H9 (cell line): ENCODE data around the gene NFYC. TPM values are rescaled to one million over a fixed set of nuclear protein-coding genes. Genes with fewer than 3 reads are reported as not detected.

Source experiments
- DNase-seq: peaks from one replicate; pipeline ENCODE4 v3.0.0-alpha.2; 2017
- H2AFZ ChIP-seq: one replicate; pipeline ENCODE4 v1.6.1; 2013; ENCODE audit warnings: mild to moderate bottlenecking, low read length, control low read depth, moderate library complexity
- H2AK5ac ChIP-seq: 2 replicates; pipeline ENCODE4 v1.6.1; 2013; ENCODE audit warnings: low read length, control low read depth, mixed read lengths; ENCODE audit not compliant: insufficient read length
- H2BK120ac ChIP-seq: one replicate; pipeline ENCODE4 v1.6.1; 2013; ENCODE audit warnings: low read depth, mild to moderate bottlenecking, low read length, control low read depth, inconsistent platforms; ENCODE audit not compliant: poor library complexity, severe bottlenecking
- H2BK12ac ChIP-seq: 2 replicates; pipeline ENCODE4 v1.6.1; 2013; ENCODE audit warnings: low read length, control low read depth, mixed read lengths, low read depth; ENCODE audit not compliant: insufficient read length
- H2BK15ac ChIP-seq: 2 replicates; pipeline ENCODE4 v1.6.1; 2013; ENCODE audit warnings: low read depth, low read length, control low read depth
- H2BK20ac ChIP-seq: one replicate; pipeline ENCODE4 v1.6.1; 2013; ENCODE audit warnings: low read depth, mild to moderate bottlenecking, low read length, control low read depth, inconsistent platforms; ENCODE audit not compliant: poor library complexity, severe bottlenecking
- H2BK5ac ChIP-seq: 2 replicates; pipeline ENCODE4 v1.6.1; 2013; ENCODE audit warnings: low read length, control low read depth, mixed read lengths; ENCODE audit not compliant: insufficient read length
- H3K14ac ChIP-seq: 2 replicates; pipeline ENCODE4 v1.6.1; 2013; ENCODE audit warnings: low read length, control low read depth; ENCODE audit not compliant: insufficient read depth
- H3K18ac ChIP-seq: 2 replicates; pipeline ENCODE4 v1.6.1; 2013; ENCODE audit warnings: low read depth, mild to moderate bottlenecking, mixed read lengths, low read length, control low read depth; ENCODE audit not compliant: insufficient read length
- H3K23ac ChIP-seq: 2 replicates; pipeline ENCODE4 v1.6.1; 2013; ENCODE audit warnings: low read length, control low read depth, mixed read lengths, low read depth; ENCODE audit not compliant: insufficient read length
- H3K23me2 ChIP-seq: 2 replicates; pipeline ENCODE4 v1.6.1; 2013; ENCODE audit warnings: low read depth, mild to moderate bottlenecking, mixed read lengths, low read length, control low read depth; ENCODE audit not compliant: insufficient read length, poor library complexity, severe bottlenecking
- H3K27ac ChIP-seq: 2 replicates; pipeline ENCODE4 v1.5.1; 2013; ENCODE audit warnings: low read length, control low read depth, mixed read lengths, low read depth; ENCODE audit not compliant: insufficient read length
- H3K27me3 ChIP-seq: 2 replicates; pipeline ENCODE4 v1.6.1; 2013; ENCODE audit warnings: low read length, control low read depth, inconsistent platforms; ENCODE audit not compliant: insufficient read depth
- H3K4ac ChIP-seq: 2 replicates; pipeline ENCODE4 v1.6.1; 2013; ENCODE audit warnings: low read depth, mild to moderate bottlenecking, control low read depth, inconsistent platforms, low read length, moderate library complexity
- H3K4me1 ChIP-seq: 2 replicates; pipeline ENCODE4 v1.6.1; 2013; ENCODE audit warnings: low read length, control low read depth, inconsistent platforms; ENCODE audit not compliant: insufficient read depth
- H3K4me2 ChIP-seq: 2 replicates; pipeline ENCODE4 v1.6.1; 2013; ENCODE audit warnings: low read length, control low read depth, mixed read lengths; ENCODE audit not compliant: insufficient read length, insufficient read depth
- H3K56ac ChIP-seq: 2 replicates; pipeline ENCODE4 v1.6.1; 2013; ENCODE audit warnings: low read depth, mild to moderate bottlenecking, mixed read lengths, low read length, control low read depth; ENCODE audit not compliant: insufficient read length
- H3K79me1 ChIP-seq: 2 replicates; pipeline ENCODE4 v1.6.1; 2013; ENCODE audit warnings: low read depth, mild to moderate bottlenecking, moderate library complexity, low read length, control low read depth, inconsistent platforms; ENCODE audit not compliant: insufficient read depth, poor library complexity, severe bottlenecking
- H3K79me2 ChIP-seq: 2 replicates; pipeline ENCODE4 v1.6.1; 2013; ENCODE audit warnings: low read length, control low read depth, inconsistent platforms; ENCODE audit not compliant: insufficient read depth
- H3K9ac ChIP-seq: 2 replicates; pipeline ENCODE4 v1.6.1; 2013; ENCODE audit warnings: low read length, control low read depth, mixed read lengths; ENCODE audit not compliant: insufficient read length; ENCODE audit errors: extremely low read depth
- H3K9me3 ChIP-seq: one replicate; pipeline ENCODE4 v1.6.1; 2013; ENCODE audit warnings: low read depth, low read length, inconsistent platforms; ENCODE audit not compliant: control insufficient read depth
- H3T11ph ChIP-seq: one replicate; pipeline ENCODE4 v1.6.1; 2013; ENCODE audit warnings: mild to moderate bottlenecking, low read length, control low read depth, inconsistent platforms
- H4K20me1 ChIP-seq: one replicate; pipeline ENCODE4 v1.6.1; 2013; ENCODE audit not compliant: control insufficient read depth, insufficient read length, insufficient read depth
- H4K5ac ChIP-seq: 2 replicates; pipeline ENCODE4 v1.6.1; 2013; ENCODE audit warnings: low read depth, mild to moderate bottlenecking, mixed read lengths, low read length, control low read depth; ENCODE audit not compliant: insufficient read length
- H4K8ac ChIP-seq: replicated peaks from 2 replicates; pipeline ENCODE4 v1.6.1; 2013; ENCODE audit warnings: low read length, control low read depth, mixed read lengths, low read depth; ENCODE audit not compliant: insufficient read length
- H4K91ac ChIP-seq: 2 replicates; pipeline ENCODE4 v1.6.1; 2013; ENCODE audit warnings: low read depth, mild to moderate bottlenecking, moderate library complexity, mixed read lengths, low read length, control low read depth; ENCODE audit not compliant: insufficient read length
- H3K27ac Mint-ChIP-seq, 3 experiments: 2 replicates in 2 of 3; 3 replicates in 1 of 3; pipeline ENCODE4 v1.8.0; 2020 to 2021; ENCODE audit warnings: mixed read lengths in 3 of 3, mild to moderate bottlenecking in 1 of 3, moderate library complexity in 1 of 3
- H3K27me3 Mint-ChIP-seq: 2 replicates; pipeline ENCODE4 v1.8.0; 2021; ENCODE audit warnings: low read depth, mild to moderate bottlenecking, moderate library complexity, mixed read lengths
- H3K36me3 Mint-ChIP-seq, 3 experiments: 2 replicates in 2 of 3; 3 replicates in 1 of 3; pipeline ENCODE4 v1.8.0; 2020 to 2021; ENCODE audit warnings: low read depth in 3 of 3, mixed read lengths in 3 of 3; ENCODE audit not compliant: insufficient read depth in 1 of 3
- H3K4me1 Mint-ChIP-seq, 2 experiments: 2 replicates each; pipeline ENCODE4 v1.8.0; 2020; ENCODE audit warnings: mixed read lengths in 2 of 2
- H3K4me3 Mint-ChIP-seq, 2 experiments: 2 replicates in 1 of 2; 3 replicates in 1 of 2; pipeline ENCODE4 v1.8.0; 2020 to 2021; ENCODE audit warnings: mild to moderate bottlenecking in 2 of 2, mixed read lengths in 2 of 2, moderate library complexity in 1 of 2
- H3K9me3 Mint-ChIP-seq, 2 experiments: 2 replicates in 1 of 2; 3 replicates in 1 of 2; pipeline ENCODE4 v1.8.0; 2020; ENCODE audit warnings: mild to moderate bottlenecking in 2 of 2, mixed read lengths in 2 of 2, moderate library complexity in 1 of 2
- CTCF ChIP-seq: fragments of 200-600 bp; sonication (generic); conservative IDR thresholded peaks from 3 replicates; pipeline ENCODE4 v1.8.0; 2021; ENCODE audit warnings: antibody characterized with exemption, mild to moderate bottlenecking
- WGBS: extraction: QIAGEN DNeasy Blood & Tissue Kit; methylation state at CpG from one replicate; pipeline ENCODE4 v1.1.7; 2013; ENCODE audit warnings: missing lambda C conversion rate, low lambda C conversion rate, mixed read lengths; ENCODE audit not compliant: insufficient read length; ENCODE audit errors: extremely low coverage; 5-methylcytosine and 5-hydroxymethylcytosine counted together
- total RNA-seq: library from RNA; stranded (reverse); gene quantifications from 2 replicates; pipeline ENCODE4 v1.2.1, GENCODE V29; 2021

NFYC gene
- total RNA-seq, 1 experiment from 2014 or later, result 54.7 TPM

DNA sequence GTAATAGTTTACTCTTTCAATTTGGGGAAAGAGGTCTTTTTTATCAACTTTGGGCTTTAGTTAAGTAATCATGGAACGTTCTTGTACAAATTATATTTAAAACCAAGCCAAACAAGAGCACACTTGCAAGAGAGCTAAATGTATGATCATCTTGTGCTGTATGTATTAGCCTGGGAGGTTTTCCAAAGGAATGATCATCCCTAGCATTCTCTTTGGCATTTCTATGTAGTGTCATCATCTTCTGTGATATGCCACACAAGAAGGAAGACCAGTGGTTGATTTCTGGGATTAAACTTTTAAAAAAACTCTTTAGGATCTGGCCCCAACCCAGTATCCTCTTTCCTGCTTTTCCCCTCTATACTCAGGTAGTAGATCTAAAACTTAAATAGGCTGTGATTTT, 53.7 kb downstream of the NFYC start:
- no peaks in the 10 kb centered on the region for H3K27me3 Mint-ChIP-seq
- TF ChIP-seq CTCF, result no peak
- no peak overlapping the region for H3K4me2 ChIP-seq

More for the DNA sequence above, 53.7 kb downstream of the NFYC start:
- H3K4ac ChIP-seq, result no peak overlapping the region
- WGBS, result no CpG with 5 or more reads among the region's 1 CpG
- no peaks in the 10 kb centered on the region for H3K23me2 ChIP-seq
- H3T11ph ChIP-seq, result no peak overlapping the region
- no peaks in the 10 kb centered on the region for H3K9me3 ChIP-seq
- H2BK120ac ChIP-seq, result no peak overlapping the region
- no peak overlapping the region for H3K18ac ChIP-seq
- no peaks in the 10 kb centered on the region for H3K79me1 ChIP-seq
- H2BK12ac ChIP-seq, result no peak overlapping the region
- Mint-ChIP-seq H3K9me3 (no peaks in the 10 kb centered on the region), H3K36me3 (peaks cover 14 to 73% (median 66%) of the 10 kb centered on the region in 3 experiments; a peak in 6 of 7 replicates), H3K27ac (peak overlapping the region in 2 of 3 experiments; percentile 4 to 42; a peak in 2 of 7 replicates), H3K4me1 (peaks cover 0 to 11% of the 10 kb centered on the region in 2 experiments; a peak in 2 of 4 replicates), H3K4me3 (no peak overlapping the region)
- H2BK5ac ChIP-seq, result no peak overlapping the region
- no peaks in the 10 kb centered on the region for H3K27me3 ChIP-seq
- H3K14ac ChIP-seq, result no peak overlapping the region
- no peaks in the 10 kb centered on the region for H4K20me1 ChIP-seq
- H4K91ac ChIP-seq, result no peak overlapping the region
- no peaks in the 10 kb centered on the region for H3K79me2 ChIP-seq
- H4K8ac ChIP-seq, result no peak overlapping the region
- no peaks in the 10 kb centered on the region for H3K4me1 ChIP-seq
- H3K27ac ChIP-seq, result no peak overlapping the region
- H3K23ac ChIP-seq, result no peak overlapping the region
- H2BK20ac ChIP-seq, result no peak overlapping the region
- H2BK15ac ChIP-seq, result no peak overlapping the region
- H2AFZ ChIP-seq, result no peak overlapping the region
- no peak for DNase-seq
- H3K9ac ChIP-seq, result no peak overlapping the region
- no peak overlapping the region for H4K5ac ChIP-seq
- no peak overlapping the region for H2AK5ac ChIP-seq
- H3K56ac ChIP-seq, result no peak overlapping the region
